Muscle of leg (tissue), 11 donors: ENCODE measurements around the gene PTPN3. TPM values are rescaled to one million over a fixed set of nuclear protein-coding genes. Genes with fewer than 3 reads are reported as not detected.

ENCODE experiments used
- DNase-seq: peaks from one replicate; pipeline ENCODE4 v3.0.0; 2013
- H3K27ac ChIP-seq: one replicate; pipeline ENCODE4 v1.5.1; 2013; ENCODE audit warnings: mild to moderate bottlenecking, low read length, control low read depth
- H3K27me3 ChIP-seq: one replicate; pipeline ENCODE4 v1.6.1; 2013; ENCODE audit warnings: low read length; ENCODE audit not compliant: control insufficient read depth, insufficient read depth
- H3K36me3 ChIP-seq: one replicate; pipeline ENCODE4 v1.6.1; 2013; ENCODE audit warnings: low read length; ENCODE audit not compliant: control insufficient read depth, insufficient read depth
- H3K4me1 ChIP-seq: one replicate; pipeline ENCODE4 v1.6.1; 2013; ENCODE audit warnings: low read length; ENCODE audit not compliant: control insufficient read depth, insufficient read depth
- H3K4me3 ChIP-seq: one replicate; pipeline ENCODE4 v1.5.1; 2013; ENCODE audit warnings: low read length, control low read depth
- H3K9me3 ChIP-seq: replicated peaks from 2 replicates; pipeline ENCODE4 v1.6.1; 2013; ENCODE audit warnings: low read depth, low read length; ENCODE audit not compliant: control insufficient read depth
- WGBS: methylation state at CpG from one replicate; pipeline ENCODE4 v1.1.5; 2013; ENCODE audit warnings: missing lambda C conversion rate; ENCODE audit not compliant: insufficient coverage; 5-methylcytosine and 5-hydroxymethylcytosine counted together
- polyA plus RNA-seq, 8 donors: library from polyadenylated mRNA; unstranded; fragments of 120-200 nt; gene quantifications; one replicate each; pipeline versions ENCODE4 v1.2.1 to v1.2.3, GENCODE V29; 2013; ENCODE audit warnings: inconsistent platforms in 1 of 8, low replicate concordance in 1 of 8; ENCODE audit not compliant: insufficient read length in 8 of 8, insufficient read depth in 1 of 8
- total RNA-seq: library from RNA; stranded (reverse); fragments of 120-200 nt; gene quantifications from one replicate; pipeline ENCODE4 v1.2.4, GENCODE V29; 2013

Gene PTPN3
- total and polyA plus RNA-seq, 9 donors = 2.0 to 5.6 (median 3.3) TPM

DNA sequence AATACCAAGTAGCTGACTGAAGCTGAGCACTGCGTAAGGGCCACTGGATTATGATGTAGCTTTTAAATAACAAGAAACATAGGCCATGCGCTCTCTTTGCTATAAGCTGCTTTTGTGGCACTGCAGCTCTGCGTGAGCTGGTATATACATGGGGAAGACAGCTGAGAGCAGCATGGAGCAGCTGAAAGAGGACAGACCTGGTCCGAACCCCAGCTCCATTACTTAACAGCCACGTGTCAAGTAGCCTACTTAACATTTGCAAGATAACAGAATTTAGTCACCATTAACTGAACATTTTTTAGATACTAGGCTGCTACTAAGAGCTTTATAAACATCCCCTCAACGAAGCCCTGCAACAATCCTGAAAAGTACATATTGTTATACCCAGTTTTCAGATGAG is 69.3 kb downstream of the PTPN3 start:
- WGBS = 74% methylated on average over 5 of the region's 6 CpGs

GRCh38 chr9:109427886-109428285 is 70.2 kb downstream of the PTPN3 start:
- no CpG with 5 or more reads among the region's 4 CpGs for WGBS
- H3K9me3 ChIP-seq = no peaks in the 10 kb centered on the region
- H3K4me3 ChIP-seq = no peak overlapping the region
- no peak for DNase-seq
- H3K27ac ChIP-seq = no peak overlapping the region
- H3K27me3 ChIP-seq = no peaks in the 10 kb centered on the region
- no peaks in the 10 kb centered on the region for H3K36me3 ChIP-seq
- no peaks in the 10 kb centered on the region for H3K4me1 ChIP-seq

More for the DNA sequence above, 69.3 kb downstream of the PTPN3 start:
- H3K4me1 ChIP-seq = no peaks in the 10 kb centered on the region
- H3K9me3 ChIP-seq = no peaks in the 10 kb centered on the region
- H3K27ac ChIP-seq = no peak overlapping the region
- no peak overlapping the region for H3K4me3 ChIP-seq
- DNase-seq = no peak
- no peaks in the 10 kb centered on the region for H3K36me3 ChIP-seq
- H3K27me3 ChIP-seq = no peaks in the 10 kb centered on the region

- Histone ChIP-seq H3K4me1 (no peaks in the 10 kb centered on the region), H3K4me3 (no peak overlapping the region), H3K9me3 (no peaks in the 10 kb centered on the region), H3K36me3 (no peaks in the 10 kb centered on the region), H3K27ac (no peak overlapping the region), H3K27me3 (no peaks in the 10 kb centered on the region)
- DNase-seq = no peak
- 81% methylated on average over 4 of the region's 9 CpGs for WGBS
Observed at GRCh38 chr9:109426626-109427402, 71.3 kb downstream of the PTPN3 start.

- no peak for DNase-seq
- Histone ChIP-seq H3K4me1 (no peaks in the 10 kb centered on the region), H3K27ac (no peak overlapping the region), H3K36me3 (no peaks in the 10 kb centered on the region), H3K9me3 (no peaks in the 10 kb centered on the region), H3K27me3 (no peaks in the 10 kb centered on the region), H3K4me3 (no peak overlapping the region)
Observed at GRCh38 chr9:109424618-109425017, 73.5 kb downstream of the PTPN3 start.

GRCh38 chr9:109423877-109424276 is 74.2 kb downstream of the PTPN3 start:
- no peaks in the 10 kb centered on the region for H3K27me3 ChIP-seq
- H3K9me3 ChIP-seq = no peaks in the 10 kb centered on the region
- no peaks in the 10 kb centered on the region for H3K4me1 ChIP-seq
- H3K36me3 ChIP-seq = no peaks in the 10 kb centered on the region
- no peak overlapping the region for H3K27ac ChIP-seq
- no peak for DNase-seq
- WGBS = no CpG with 5 or more reads among the region's 1 CpG
- no peak overlapping the region for H3K4me3 ChIP-seq

DNA sequence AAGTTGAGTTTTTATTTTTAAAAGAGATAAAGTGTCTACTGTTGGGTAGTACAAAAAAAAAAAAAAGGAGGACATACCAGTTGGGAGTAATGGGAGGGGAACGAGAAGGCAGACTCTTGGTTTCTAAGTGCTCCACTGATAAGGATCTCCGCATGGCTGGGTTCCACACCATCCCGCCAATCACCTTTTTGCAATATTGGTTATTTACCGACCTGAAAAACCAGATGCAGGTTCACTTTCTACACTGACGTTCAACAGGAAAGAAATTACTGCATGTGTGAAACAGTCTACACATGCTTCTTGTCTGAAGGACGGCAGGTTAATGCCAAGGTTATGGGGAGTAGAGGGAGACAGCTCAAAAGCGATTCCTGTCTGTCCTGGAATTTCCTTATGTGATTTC is 75.5 kb downstream of the PTPN3 start:
- no peak overlapping the region for H3K27ac ChIP-seq
- WGBS = 100% methylated on average over 2 of the region's 7 CpGs
- H3K4me1 ChIP-seq = no peaks in the 10 kb centered on the region
- no peaks in the 10 kb centered on the region for H3K36me3 ChIP-seq
- no peak overlapping the region for H3K4me3 ChIP-seq
- DNase-seq = no peak
- no peaks in the 10 kb centered on the region for H3K9me3 ChIP-seq
- no peaks in the 10 kb centered on the region for H3K27me3 ChIP-seq

DNA sequence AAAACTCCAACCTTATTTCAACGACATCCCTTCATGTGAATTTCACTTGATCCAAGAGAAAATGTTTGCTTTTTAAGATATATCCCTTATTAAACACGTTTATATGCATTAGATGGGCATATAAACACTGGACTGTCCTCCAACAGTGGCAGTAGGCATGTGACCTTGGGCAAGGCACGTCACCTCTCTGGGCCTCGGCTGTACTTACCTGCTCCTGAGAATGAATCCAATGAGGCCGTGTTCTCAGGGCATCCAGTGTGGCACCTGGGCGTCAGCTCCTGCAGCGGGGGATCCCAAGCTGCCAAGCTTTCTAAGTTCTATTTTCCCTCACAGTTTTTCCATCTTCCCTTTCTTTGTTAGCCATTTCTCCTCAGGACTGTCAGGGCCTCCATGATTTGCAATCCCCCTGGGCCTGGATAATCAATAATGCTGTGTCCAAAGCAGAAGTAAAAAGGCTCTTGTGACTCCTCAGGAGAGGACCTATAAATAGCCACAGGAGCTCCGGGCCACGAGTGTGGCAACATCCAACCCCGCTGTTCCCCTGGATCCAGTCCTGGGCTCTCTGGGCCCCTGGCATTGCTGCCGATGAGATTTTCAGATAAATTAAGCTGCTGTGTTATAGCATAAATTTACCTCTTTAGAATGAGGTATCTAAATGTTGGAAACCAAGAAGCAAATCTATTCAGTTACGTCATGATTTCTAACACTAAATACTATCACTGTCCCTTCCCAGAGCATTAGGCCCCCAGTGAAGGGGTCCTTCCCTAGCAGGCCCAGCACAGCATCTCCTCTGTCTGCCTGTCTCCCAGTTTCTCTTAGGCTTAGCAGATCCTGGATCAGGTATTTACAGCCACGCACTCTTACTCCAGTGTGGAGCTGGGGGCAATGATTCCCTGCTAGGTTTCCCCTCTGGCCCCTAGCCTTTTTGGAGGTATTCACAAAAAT is 76.8 kb downstream of the PTPN3 start:
- H3K4me3 ChIP-seq = no peak overlapping the region
- DNase-seq = no peak
- no peaks in the 10 kb centered on the region for H3K4me1 ChIP-seq
- no peaks in the 10 kb centered on the region for H3K27me3 ChIP-seq
- no peak overlapping the region for H3K27ac ChIP-seq
- no peaks in the 10 kb centered on the region for H3K9me3 ChIP-seq
- WGBS = 85% methylated on average over 8 of the region's 13 CpGs
- no peaks in the 10 kb centered on the region for H3K36me3 ChIP-seq

- WGBS = no CpG with 5 or more reads among the region's 4 CpGs
- Histone ChIP-seq H3K36me3 (no peaks in the 10 kb centered on the region), H3K27me3 (no peaks in the 10 kb centered on the region), H3K4me3 (no peak overlapping the region), H3K9me3 (no peaks in the 10 kb centered on the region), H3K27ac (no peak overlapping the region), H3K4me1 (no peaks in the 10 kb centered on the region)
- DNase-seq = no peak
Observed at GRCh38 chr9:109419531-109419930, 78.6 kb downstream of the PTPN3 start.

- H3K36me3 ChIP-seq = no peaks in the 10 kb centered on the region
- DNase-seq = no peak
- H3K4me1 ChIP-seq = no peaks in the 10 kb centered on the region
- no peaks in the 10 kb centered on the region for H3K9me3 ChIP-seq
- H3K27ac ChIP-seq = no peak overlapping the region
- 80% methylated on average over 1 of the region's 6 CpGs for WGBS
- no peaks in the 10 kb centered on the region for H3K27me3 ChIP-seq
- H3K4me3 ChIP-seq = no peak overlapping the region
Observed at GRCh38 chr9:109418827-109419226, 79.3 kb downstream of the PTPN3 start.
